OCI-LY7 (cell line): ENCODE results near the gene RAP1B. TPM values are rescaled to one million over a fixed set of nuclear protein-coding genes. Genes with fewer than 3 reads are reported as not detected.

Experiments used
- BruUV-seq: library from RNA; stranded (reverse); fragments of 400-500 nt; replicated peaks from 2 replicates; lab custom pipeline; 2021; lab: Mats Ljungman, UMichigan
- CTCF ChIA-PET: fragments of 300-600 bp; sonication (Branson Sonifier 250); formaldehyde crosslinking; loops from one replicate; lab custom pipeline; 2022; ENCODE audit warnings: antibody characterized with exemption; ENCODE audit not compliant: unreplicated experiment; lab: Charles Lee
- POLR2A ChIA-PET: fragments of 300-600 bp; sonication (Branson Sonifier 250); formaldehyde crosslinking; loops from one replicate; lab custom pipeline; 2022; ENCODE audit warnings: antibody characterized with exemption; lab: Charles Lee
- DNase-seq: peaks from one replicate; pipeline ENCODE4 v3.0.0-alpha.2; 2015; ENCODE audit warnings: low spot score
- H2AFZ ChIP-seq: fragments of 200-600 bp; sonication (generic), shearing (Covaris generic); 2 replicates; pipeline ENCODE4 v1.6.1; 2014; ENCODE audit warnings: mild to moderate bottlenecking, antibody characterized with exemption, low read length, moderate library complexity
- H3K27ac ChIP-seq: fragments of 200-600 bp; sonication (generic); 2 replicates; pipeline ENCODE4 v1.5.1; 2014; ENCODE audit warnings: mixed run types, low read depth, mild to moderate bottlenecking, moderate library complexity, low read length, inconsistent platforms; ENCODE audit not compliant: poor library complexity, severe bottlenecking
- H3K36me3 ChIP-seq: fragments of 200-600 bp; sonication (generic); 2 replicates; pipeline ENCODE4 v1.6.1; 2014; ENCODE audit warnings: mild to moderate bottlenecking, antibody characterized with exemption, low read length, moderate library complexity, mixed read lengths; ENCODE audit not compliant: insufficient read depth
- H3K4me1 ChIP-seq: fragments of 200-600 bp; sonication (generic); 2 replicates; pipeline ENCODE4 v1.5.1; 2014; ENCODE audit warnings: mild to moderate bottlenecking, low read length; ENCODE audit not compliant: insufficient read depth, poor library complexity, severe bottlenecking
- H3K4me2 ChIP-seq: fragments of 200-600 bp; sonication (generic); 2 replicates; pipeline ENCODE4 v1.6.1; 2014; ENCODE audit warnings: mild to moderate bottlenecking, low read length
- H3K4me3 ChIP-seq: fragments of 200-600 bp; sonication (generic); 2 replicates; pipeline ENCODE4 v1.5.1; 2014; ENCODE audit warnings: mild to moderate bottlenecking, low read depth, low read length; ENCODE audit not compliant: poor library complexity, severe bottlenecking
- H3K79me2 ChIP-seq: fragments of 200-600 bp; sonication (generic); 2 replicates; pipeline ENCODE4 v1.6.1; 2016; ENCODE audit warnings: low read depth, mild to moderate bottlenecking, low read length, moderate library complexity, mixed read lengths; ENCODE audit not compliant: insufficient read depth
- H3K9me2 ChIP-seq: fragments of 200-600 bp; sonication (generic); 2 replicates; pipeline ENCODE4 v1.6.1; 2016; ENCODE audit warnings: mild to moderate bottlenecking, low read length, mixed read lengths; ENCODE audit not compliant: insufficient read depth
- H3K9me3 ChIP-seq: fragments of 200-600 bp; sonication (generic); 2 replicates; pipeline ENCODE4 v1.6.1; 2014; ENCODE audit warnings: mild to moderate bottlenecking, mixed run types, low read length, mixed read lengths
- H4K20me1 ChIP-seq: fragments of 200-600 bp; sonication (generic); 2 replicates; pipeline ENCODE4 v1.6.1; 2014; ENCODE audit warnings: mild to moderate bottlenecking, antibody characterized with exemption, low read length, moderate library complexity, mixed read lengths; ENCODE audit not compliant: insufficient read depth
- EZH2phosphoT487 ChIP-seq: fragments of 200-600 bp; sonication (generic); IDR thresholded peaks from 2 replicates; pipeline ENCODE4 v1.6.1; 2018; ENCODE audit warnings: low read depth, borderline replicate concordance, mild to moderate bottlenecking, mixed run types, antibody characterized with exemption, low read length, moderate library complexity, mixed read lengths
- intact Hi-C: fragments of 100-400 bp; cut with micrococcal nuclease; formaldehyde crosslinking; loops from one replicate; pipeline ENCODE4 v1.10.0; 2022; ENCODE audit not compliant: unreplicated experiment
- total RNA-seq, 2 experiments: library from RNA; depleted of rRNA in 1 of 2; stranded (reverse); fragments of >200 nt in 1 of 2; shearing (Covaris generic) in 1 of 2; gene quantifications; 2 replicates each; pipeline ENCODE4 v1.2.3, GENCODE V29; 2014 to 2022
- TF ChIP-seq, protein P1 (sequence below): fragments of 200-600 bp; sonication (generic); conservative IDR thresholded peaks from 2 replicates; pipeline ENCODE4 v1.5.1; 2014; ENCODE audit warnings: mild to moderate bottlenecking, antibody characterized with exemption, low read length, moderate library complexity, mixed read lengths

RAP1B gene
- total RNA-seq, 2 experiments from 2014 or later, result 100 to 166 TPM

DNA sequence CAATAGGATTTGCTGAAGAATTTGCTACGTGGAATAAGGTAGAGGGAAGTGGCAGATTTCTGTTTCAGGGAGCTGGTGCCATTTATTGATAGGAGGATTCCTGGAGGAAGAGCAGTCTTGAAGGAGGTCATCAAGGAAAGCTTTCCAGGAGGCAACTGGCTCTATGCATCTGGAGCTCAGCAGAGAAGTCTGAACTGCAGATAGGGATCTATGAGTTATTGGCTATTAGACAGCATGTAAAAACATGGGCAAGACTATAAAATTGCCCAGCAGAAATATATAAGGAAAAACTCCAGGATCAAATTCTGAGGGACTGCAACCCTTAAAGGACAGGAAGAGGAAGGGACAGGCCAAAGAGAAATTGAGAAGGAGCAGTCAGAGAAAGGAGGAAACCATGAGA is 8.9 kb upstream of the RAP1B start:
- Histone ChIP-seq H3K9me3 (no peaks in the 10 kb centered on the region), H3K4me2 (no peak overlapping the region), H2AFZ (no peak overlapping the region), H4K20me1 (no peaks in the 10 kb centered on the region), H3K4me1 (no peaks in the 10 kb centered on the region), H3K27ac (no peak overlapping the region), H3K36me3 (no peaks in the 10 kb centered on the region), H3K79me2 (no peaks in the 10 kb centered on the region), H3K9me2 (no peaks in the 10 kb centered on the region), H3K4me3 (no peak overlapping the region)
- no peak for TF ChIP-seq EZH2phosphoT487
- TF ChIP-seq, protein P1, sequence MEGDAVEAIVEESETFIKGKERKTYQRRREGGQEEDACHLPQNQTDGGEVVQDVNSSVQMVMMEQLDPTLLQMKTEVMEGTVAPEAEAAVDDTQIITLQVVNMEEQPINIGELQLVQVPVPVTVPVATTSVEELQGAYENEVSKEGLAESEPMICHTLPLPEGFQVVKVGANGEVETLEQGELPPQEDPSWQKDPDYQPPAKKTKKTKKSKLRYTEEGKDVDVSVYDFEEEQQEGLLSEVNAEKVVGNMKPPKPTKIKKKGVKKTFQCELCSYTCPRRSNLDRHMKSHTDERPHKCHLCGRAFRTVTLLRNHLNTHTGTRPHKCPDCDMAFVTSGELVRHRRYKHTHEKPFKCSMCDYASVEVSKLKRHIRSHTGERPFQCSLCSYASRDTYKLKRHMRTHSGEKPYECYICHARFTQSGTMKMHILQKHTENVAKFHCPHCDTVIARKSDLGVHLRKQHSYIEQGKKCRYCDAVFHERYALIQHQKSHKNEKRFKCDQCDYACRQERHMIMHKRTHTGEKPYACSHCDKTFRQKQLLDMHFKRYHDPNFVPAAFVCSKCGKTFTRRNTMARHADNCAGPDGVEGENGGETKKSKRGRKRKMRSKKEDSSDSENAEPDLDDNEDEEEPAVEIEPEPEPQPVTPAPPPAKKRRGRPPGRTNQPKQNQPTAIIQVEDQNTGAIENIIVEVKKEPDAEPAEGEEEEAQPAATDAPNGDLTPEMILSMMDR, result no peak
- BruUV-seq, result no TSS peak
- no peak for DNase-seq
- intact Hi-C loops, result no loop called here
- CTCF ChIA-PET, result no interaction called here
- POLR2A ChIA-PET, result interaction anchor here (0.7 to 0.8 kb wide), 2 partner anchors 178 to 681 kb away, joined by 3 read pairs; no protein-coding TSS in a partner anchor

DNA sequence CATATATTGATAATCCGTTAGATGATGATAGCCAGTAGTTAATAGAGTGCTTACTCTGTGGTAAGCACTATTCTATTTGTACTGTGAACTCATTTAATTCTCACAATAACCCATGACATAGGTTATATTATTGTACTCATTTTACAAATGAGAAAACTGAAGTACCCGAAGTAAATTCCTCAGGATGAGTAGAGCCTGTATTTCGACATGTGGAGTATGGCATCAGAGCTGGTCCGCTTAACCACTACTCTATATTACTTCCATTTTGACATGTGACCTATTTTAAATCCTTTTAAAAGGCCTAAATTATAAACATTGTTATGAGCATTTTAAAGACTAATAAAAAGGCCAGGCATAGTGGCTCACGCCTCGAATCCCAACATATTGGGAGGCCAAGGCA is 8.0 kb upstream of the RAP1B start:
- Histone ChIP-seq H3K9me3 (no peaks in the 10 kb centered on the region), H3K4me2 (no peak overlapping the region), H3K9me2 (no peaks in the 10 kb centered on the region), H3K4me3 (no peak overlapping the region), H3K27ac (no peak overlapping the region), H3K4me1 (no peaks in the 10 kb centered on the region), H3K79me2 (no peaks in the 10 kb centered on the region), H4K20me1 (no peaks in the 10 kb centered on the region), H3K36me3 (no peaks in the 10 kb centered on the region), H2AFZ (no peak overlapping the region)
- no TSS peak for BruUV-seq
- no peak for DNase-seq
- ChIA-PET CTCF (no interaction called here), POLR2A (no interaction called here)
- intact Hi-C loops, result no loop called here
- TF ChIP-seq EZH2phosphoT487, result no peak
- TF ChIP-seq, protein P1, result no peak

DNA sequence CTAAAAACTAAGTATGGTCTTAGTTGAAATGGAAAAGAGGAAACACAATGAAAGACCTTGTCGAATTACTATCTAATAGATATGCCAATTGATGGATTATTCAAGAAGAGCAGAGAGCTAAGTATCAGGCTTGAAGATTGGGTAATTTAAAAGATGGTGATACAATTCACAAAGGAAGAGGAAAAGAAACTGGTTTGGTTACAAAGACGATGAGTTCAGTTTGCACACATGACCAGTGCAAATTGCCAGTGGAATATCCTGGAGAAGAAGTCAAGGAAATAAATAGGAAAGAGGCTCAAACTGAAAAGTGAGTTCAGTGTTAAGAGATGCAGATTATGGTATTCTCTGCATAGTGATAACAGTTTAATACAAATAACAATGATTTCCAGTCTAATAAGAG is 2.5 kb upstream of the RAP1B start:
- ChIA-PET CTCF (no interaction called here), POLR2A (interaction anchor here (1.3 to 8.7 kb wide), 3 partner anchors 14 to 41 kb away, joined by 4 to 64 read pairs (median 4); no protein-coding TSS in a partner anchor)
- Histone ChIP-seq H3K27ac (no peak overlapping the region), H3K9me3 (no peaks in the 10 kb centered on the region), H3K79me2 (peaks cover 19% of the 10 kb centered on the region), H4K20me1 (peaks cover 16% of the 10 kb centered on the region), H3K9me2 (no peaks in the 10 kb centered on the region), H3K4me3 (no peak overlapping the region), H3K4me1 (peaks cover 12% of the 10 kb centered on the region), H2AFZ (peak overlapping the region; percentile 39; the same call in 1 of the 2 replicates), H3K4me2 (no peak overlapping the region), H3K36me3 (peaks cover 11% of the 10 kb centered on the region)
- BruUV-seq, result no TSS peak
- DNase-seq, result no peak
- TF ChIP-seq EZH2phosphoT487, result no peak
- TF ChIP-seq, protein P1, result no peak
- intact Hi-C loops, result no loop called here
